HG03196 (cell line): ENCODE measurements around the gene HASPIN.
"Not testable (repeated sequence)": the region's sequence is repeated elsewhere in the genome, so short reads cannot be mapped to it uniquely, and the experiment has no call there.

Source experiments
- ATAC-seq: cut with Tn5 transposase; IDR thresholded peaks from one replicate; pipeline ENCODE4 v1.9.1; 2021; ENCODE audit not compliant: unreplicated experiment

The HASPIN gene

GRCh38 chr17:3734911-3735276, 11.2 kb downstream of the HASPIN start:
- ATAC-seq: not testable (repeated sequence)

- no peak for ATAC-seq
Measured at GRCh38 chr17:3735515-3735914, 11.8 kb downstream of the HASPIN start.

- ATAC-seq: no peak
Measured at GRCh38 chr17:3738562-3739295, 15.0 kb downstream of the HASPIN start.

GRCh38 chr17:3739422-3740124, 15.9 kb downstream of the HASPIN start:
- no peak for ATAC-seq

GRCh38 chr17:3740611-3741073, 16.9 kb downstream of the HASPIN start:
- ATAC-seq: no peak

GRCh38 chr17:3744014-3744413, 20.3 kb downstream of the HASPIN start:
- no peak for ATAC-seq

GRCh38 chr17:3745071-3745470, 21.4 kb downstream of the HASPIN start:
- no peak for ATAC-seq

- ATAC-seq: no peak
Measured at GRCh38 chr17:3747805-3748204, 24.1 kb downstream of the HASPIN start.

GRCh38 chr17:3748576-3748975, 24.9 kb downstream of the HASPIN start:
- no peak for ATAC-seq

GRCh38 chr17:3750296-3750695, 26.6 kb downstream of the HASPIN start:
- ATAC-seq: no peak

GRCh38 chr17:3750926-3751325, 27.2 kb downstream of the HASPIN start:
- no peak for ATAC-seq

GRCh38 chr17:3751836-3752235, 28.1 kb downstream of the HASPIN start:
- ATAC-seq: no peak

GRCh38 chr17:3753624-3754023, 29.9 kb downstream of the HASPIN start:
- no peak for ATAC-seq

- no peak for ATAC-seq
Measured at GRCh38 chr17:3754066-3754457, 30.4 kb downstream of the HASPIN start.

GRCh38 chr17:3754458-3755334, 31.0 kb downstream of the HASPIN start:
- no peak for ATAC-seq

- no peak for ATAC-seq
Measured at GRCh38 chr17:3755335-3756030, 31.8 kb downstream of the HASPIN start.

GRCh38 chr17:3759597-3760216, 36.0 kb downstream of the HASPIN start:
- ATAC-seq: no peak

GRCh38 chr17:3761036-3761917, 37.6 kb downstream of the HASPIN start:
- no peak for ATAC-seq

- no peak for ATAC-seq
Measured at GRCh38 chr17:3761918-3762380, 38.2 kb downstream of the HASPIN start.
